Testis (tissue), 2 donors: ENCODE data around the gene CYP17A1.

Source experiments
- CTCF ChIP-seq, 3 experiments: fragments of 450-650 bp in 2 of 3; fragments of 200-600 bp in 1 of 3; sonication (generic) in 1 of 3; IDR thresholded peaks; one replicate each; pipeline ENCODE4 v1.5.1; 2016 to 2019; ENCODE audit warnings: antibody characterized with exemption in 3 of 3, mild to moderate bottlenecking in 2 of 3, moderate library complexity in 1 of 3
- POLR2A ChIP-seq: fragments of 450-650 bp; IDR thresholded peaks from one replicate; pipeline ENCODE4 v1.6.1; 2017; ENCODE audit warnings: antibody characterized with exemption, mild to moderate bottlenecking, moderate library complexity

- TF ChIP-seq CTCF (IDR thresholded peaks at IDR 0.05) (no peak), POLR2A (no peak)
Observed at GRCh38 chr10:102783568-102783967, 53.6 kb downstream of the CYP17A1 start.
